GM18519 (cell line): ENCODE measurements around the gene PRG3.
"Not testable (repeated sequence)": the region's sequence is repeated elsewhere in the genome, so short reads cannot be mapped to it uniquely, and the experiment has no call there.

Experiments used
- ATAC-seq: cut with Tn5 transposase; IDR thresholded peaks from one replicate; pipeline ENCODE4 v1.9.1; 2021; ENCODE audit warnings: mild to moderate bottlenecking, moderate library complexity; ENCODE audit not compliant: unreplicated experiment, low FRiP score

The PRG3 gene

GRCh38 chr11:57409321-57410100 is 28.6 kb upstream of the PRG3 start:
- ATAC-seq = no peak

GRCh38 chr11:57408771-57409170 is 27.8 kb upstream of the PRG3 start:
- no peak for ATAC-seq

GRCh38 chr11:57407941-57408475 is 27.1 kb upstream of the PRG3 start:
- ATAC-seq = no peak

GRCh38 chr11:57407010-57407920 is 26.3 kb upstream of the PRG3 start:
- ATAC-seq = no peak

- peak; percentile 40 for ATAC-seq
Measured at GRCh38 chr11:57406337-57406904, 25.5 kb upstream of the PRG3 start.

GRCh38 chr11:57405271-57405860 is 24.4 kb upstream of the PRG3 start:
- no peak for ATAC-seq

- ATAC-seq = no peak
Measured at GRCh38 chr11:57403802-57404147, 22.8 kb upstream of the PRG3 start.

GRCh38 chr11:57403003-57403801 is 22.3 kb upstream of the PRG3 start:
- not testable (repeated sequence) for ATAC-seq

- ATAC-seq = no peak
Measured at GRCh38 chr11:57402188-57403002, 21.4 kb upstream of the PRG3 start.

GRCh38 chr11:57399972-57400578 is 19.1 kb upstream of the PRG3 start:
- ATAC-seq = no peak

GRCh38 chr11:57399221-57399620 is 18.3 kb upstream of the PRG3 start:
- no peak for ATAC-seq

- no peak for ATAC-seq
Measured at GRCh38 chr11:57397394-57397990, 16.5 kb upstream of the PRG3 start.

- ATAC-seq = no peak
Measured at GRCh38 chr11:57396744-57397143, 15.8 kb upstream of the PRG3 start.

GRCh38 chr11:57395905-57396623 is 15.1 kb upstream of the PRG3 start:
- ATAC-seq = no peak

GRCh38 chr11:57394203-57394965 is 13.4 kb upstream of the PRG3 start:
- ATAC-seq = no peak

GRCh38 chr11:57392763-57393105 is 11.8 kb upstream of the PRG3 start:
- ATAC-seq = no peak
